ENCODE data around the gene LEP.

DNA sequence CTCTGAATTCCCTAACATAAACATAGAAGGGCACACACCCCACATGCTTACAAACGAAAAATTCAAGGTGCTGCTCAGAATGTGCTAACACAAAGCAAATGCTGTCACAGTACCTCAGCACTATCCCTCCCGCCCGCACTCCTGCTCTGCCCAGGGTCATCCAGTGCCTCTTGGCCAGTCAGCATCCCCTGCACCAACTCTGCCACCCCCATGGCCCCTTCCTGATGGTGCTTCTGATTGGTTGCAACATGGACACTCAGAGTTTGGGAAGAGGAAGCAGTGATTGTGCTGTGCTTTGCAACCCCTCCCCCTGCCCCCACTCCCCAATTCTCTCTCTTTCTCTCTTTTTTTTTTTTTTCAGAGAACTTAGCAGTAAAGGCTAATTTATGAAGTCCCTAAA is 13.8 kb upstream of the LEP start:
- TF ChIP-seq CTCF (IDR thresholded peaks at IDR 0.05) (no peak), POLR2A (IDR thresholded peaks at IDR 0.05) (no peak)
